A673 (cell line): Measurements from ENCODE around the gene PRR12. TPM values are rescaled to one million over a fixed set of nuclear protein-coding genes. Genes with fewer than 3 reads are reported as not detected.

ENCODE experiments used
- BruUV-seq: library from RNA; stranded (reverse); fragments of 400-500 nt; replicated peaks from 2 replicates; lab custom pipeline; 2021; lab: Mats Ljungman, UMichigan
- CTCF ChIA-PET: fragments of 300-600 bp; sonication (Branson Sonifier 250); formaldehyde crosslinking; loops from one replicate; lab custom pipeline; 2022; ENCODE audit warnings: antibody characterized with exemption; lab: Charles Lee
- POLR2A ChIA-PET: fragments of 300-600 bp; sonication (Branson Sonifier 250); formaldehyde crosslinking; loops from one replicate; lab custom pipeline; 2022; ENCODE audit warnings: antibody characterized with exemption; ENCODE audit not compliant: low non-redundant PET; lab: Charles Lee
- DNase-seq: peaks from one replicate; pipeline ENCODE4 v3.0.0-alpha.2; 2015; ENCODE audit warnings: low spot score
- H3K27ac ChIP-seq: fragments of 200-600 bp; sonication (generic); 2 replicates; pipeline ENCODE4 v1.5.1; 2016; ENCODE audit warnings: mixed run types, low read depth, mild to moderate bottlenecking, mixed read lengths, antibody characterized with exemption, low read length; ENCODE audit not compliant: poor library complexity, severe bottlenecking
- H3K27me3 ChIP-seq: fragments of 200-600 bp; sonication (generic); replicated peaks from 2 replicates; pipeline ENCODE4 v1.6.1; 2017; ENCODE audit warnings: mixed run types, low read depth, mild to moderate bottlenecking, mixed read lengths, antibody characterized with exemption, low read length; ENCODE audit not compliant: insufficient read depth, poor library complexity
- H3K36me3 ChIP-seq: fragments of 200-600 bp; sonication (generic); 2 replicates; pipeline ENCODE4 v1.6.1; 2016; ENCODE audit warnings: mixed run types, mild to moderate bottlenecking, mixed read lengths, antibody characterized with exemption, low read length; ENCODE audit not compliant: insufficient read depth, poor library complexity, severe bottlenecking
- H3K4me1 ChIP-seq: fragments of 200-600 bp; sonication (generic); 2 replicates; pipeline ENCODE4 v1.6.1; 2017; ENCODE audit warnings: mixed run types, mild to moderate bottlenecking, mixed read lengths, antibody characterized with exemption, low read length; ENCODE audit not compliant: insufficient read depth, poor library complexity, severe bottlenecking
- H3K4me3 ChIP-seq: fragments of 200-600 bp; sonication (generic); 2 replicates; pipeline ENCODE4 v1.5.1; 2016; ENCODE audit warnings: low read depth, mixed run types, mild to moderate bottlenecking, mixed read lengths, low read length; ENCODE audit not compliant: poor library complexity, severe bottlenecking
- H3K9me3 ChIP-seq: fragments of 200-600 bp; sonication (generic); 2 replicates; pipeline ENCODE4 v1.6.1; 2016; ENCODE audit warnings: mixed run types, low read depth, mild to moderate bottlenecking, mixed read lengths, antibody characterized with exemption, low read length; ENCODE audit not compliant: poor library complexity, severe bottlenecking
- CTCF ChIP-seq: fragments of 300-800, 200-600 bp; sonication (generic); conservative IDR thresholded peaks from 2 replicates; pipeline ENCODE4 v1.5.1; 2017; ENCODE audit warnings: low read depth, mild to moderate bottlenecking, antibody characterized with exemption, low read length, moderate library complexity, mixed read lengths
- EZH2 ChIP-seq: fragments of 200-600 bp; sonication (generic); IDR thresholded peaks from 2 replicates; pipeline ENCODE4 v1.6.1; 2017; ENCODE audit warnings: borderline replicate concordance, low read depth, mild to moderate bottlenecking, mixed read lengths, antibody characterized with exemption, low read length; ENCODE audit not compliant: poor library complexity, severe bottlenecking
- intact Hi-C: fragments of 100-400 bp; cut with micrococcal nuclease; formaldehyde crosslinking; loops from one replicate; pipeline ENCODE4 v1.10.0; 2022; ENCODE audit not compliant: unreplicated experiment
- total RNA-seq: library from RNA; stranded (reverse); gene quantifications from 2 replicates; pipeline ENCODE4 v1.2.3, GENCODE V29; 2021

Gene PRR12
- total RNA-seq, 1 experiment from 2014 or later = 54.0 TPM

GRCh38 chr19:49593233-49594113, 2.5 kb downstream of the PRR12 start:
- H3K27me3 ChIP-seq = no peaks in the 10 kb centered on the region
- H3K9me3 ChIP-seq = no peaks in the 10 kb centered on the region
- TF ChIP-seq EZH2 = no peak
- TF ChIP-seq CTCF = no peak
- H3K27ac ChIP-seq = peak overlapping the region; percentile 92
- peaks cover 7% of the 10 kb centered on the region for H3K4me1 ChIP-seq
- intact Hi-C loops = loop anchor here (2.0 to 5.0 kb wide), 3 partner anchors 47 to 219 kb away; partner anchors contain the start of genes FUZ, PRMT1 and RRAS
- peak; percentile 98 for DNase-seq
- POLR2A ChIA-PET = interaction anchor here (0.6 to 0.8 kb wide), 4 partner anchors 19 to 579 kb away, joined by 3 to 9 read pairs (median 4); partner anchors contain the start of genes RCN3 and RRAS
- no TSS peak for BruUV-seq
- H3K4me3 ChIP-seq = peak overlapping the region; percentile 80
- CTCF ChIA-PET = interaction anchor here (0.6 to 0.9 kb wide), 3 partner anchors 23 to 45 kb away, joined by 3 to 5 read pairs (median 3); no protein-coding TSS in a partner anchor
- peaks cover 46% of the 10 kb centered on the region for H3K36me3 ChIP-seq

GRCh38 chr19:49594157-49594992, 3.4 kb downstream of the PRR12 start:
- no peak overlapping the region for H3K27ac ChIP-seq
- H3K4me3 ChIP-seq = peak overlapping the region; percentile 80
- CTCF ChIA-PET = no interaction called here
- TF ChIP-seq CTCF (no peak), EZH2 (no peak)
- peaks cover 7% of the 10 kb centered on the region for H3K4me1 ChIP-seq
- POLR2A ChIA-PET = no interaction called here
- intact Hi-C loops = loop anchor here (5.0 kb wide), 2 partner anchors 83 to 218 kb away; partner anchors contain the start of genes FUZ and PRMT1
- peaks cover 55% of the 10 kb centered on the region for H3K36me3 ChIP-seq
- no peaks in the 10 kb centered on the region for H3K27me3 ChIP-seq
- DNase-seq = no peak
- H3K9me3 ChIP-seq = no peaks in the 10 kb centered on the region
- no TSS peak for BruUV-seq
